H1 (cell line): ENCODE results near the gene SLAMF6. TPM values are rescaled to one million over a fixed set of nuclear protein-coding genes. Genes with fewer than 3 reads are reported as not detected.

Experiments
- CTCF ChIA-PET: fragments of 300-600 bp; sonication (Branson Sonifier 250); formaldehyde crosslinking; loops from one replicate; lab custom pipeline; 2021; ENCODE audit not compliant: partially characterized antibody; lab: Charles Lee
- POLR2A ChIA-PET: fragments of 300-600 bp; sonication (Branson Sonifier 250); formaldehyde crosslinking; loops from one replicate; lab custom pipeline; 2021; ENCODE audit warnings: inconsistent platforms; ENCODE audit not compliant: partially characterized antibody; lab: Charles Lee
- DNase-seq, 2 experiments: peaks; one replicate each; pipeline versions ENCODE4 v3.0.0 to v3.0.0-alpha.2; 2010 to 2022; ENCODE audit warnings: low spot score in 2 of 2, low read depth in 1 of 2, mixed read lengths in 1 of 2
- FAIRE-seq: peaks from 2 replicates; lab custom pipeline; 2011; peaks lifted over from hg19 to GRCh38; lab: Jason Lieb, UNC
- H2AFZ ChIP-seq: 2 replicates; pipeline ENCODE4 v1.8.1; 2012; ENCODE audit warnings: low read length, inconsistent platforms
- H2AK5ac ChIP-seq: 2 replicates; pipeline ENCODE4 v1.6.1; 2013; ENCODE audit warnings: low read depth, low read length
- H2BK120ac ChIP-seq: replicated peaks from 2 replicates; pipeline ENCODE3; 2013; ENCODE audit warnings: low read depth, low read length, inconsistent platforms
- H2BK12ac ChIP-seq: 2 replicates; pipeline ENCODE4 v1.6.1; 2013; ENCODE audit warnings: low read depth, low read length
- H2BK15ac ChIP-seq: 2 replicates; pipeline ENCODE4 v1.6.1; 2013; ENCODE audit warnings: low read length
- H2BK20ac ChIP-seq: 2 replicates; pipeline ENCODE4 v1.6.1; 2013; ENCODE audit warnings: low read length
- H2BK5ac ChIP-seq: 2 replicates; pipeline ENCODE4 v1.6.1; 2013; ENCODE audit warnings: low read depth, low read length
- H3K14ac ChIP-seq: 2 replicates; pipeline ENCODE4 v1.6.1; 2013; ENCODE audit warnings: inconsistent platforms; ENCODE audit not compliant: insufficient read length
- H3K18ac ChIP-seq: 2 replicates; pipeline ENCODE4 v1.6.1; 2013; ENCODE audit warnings: low read length; ENCODE audit errors: extremely low read depth
- H3K23ac ChIP-seq: 2 replicates; pipeline ENCODE4 v1.6.1; 2013; ENCODE audit warnings: inconsistent platforms; ENCODE audit not compliant: insufficient read length
- H3K23me2 ChIP-seq: 2 replicates; pipeline ENCODE4 v1.6.1; 2013; ENCODE audit warnings: low read depth, low read length
- H3K27ac ChIP-seq: 2 replicates; pipeline ENCODE4 v1.6.1; 2011; ENCODE audit warnings: low read depth, low read length, inconsistent platforms
- H3K27me3 ChIP-seq, 4 experiments: replicated peaks in 1 of 4; 1 replicate in 1 of 4; 2 replicates in 3 of 4; pipeline versions ENCODE4 v1.6.1 to v1.8.1; 2011 to 2013; ENCODE audit warnings: low read length in 3 of 4, mild to moderate bottlenecking in 3 of 4, inconsistent platforms in 2 of 4, mixed read lengths in 2 of 4, moderate library complexity in 1 of 4; ENCODE audit not compliant: control insufficient read depth in 3 of 4, insufficient read depth in 3 of 4; ENCODE audit errors: extremely low read depth in 1 of 4
- H3K36me3 ChIP-seq, 4 experiments: 2 replicates each; pipeline versions ENCODE4 v1.6.1 to v1.8.1; 2011 to 2013; ENCODE audit warnings: mild to moderate bottlenecking in 4 of 4, low read length in 3 of 4, moderate library complexity in 2 of 4, control low read depth in 1 of 4, inconsistent platforms in 1 of 4; ENCODE audit not compliant: insufficient read depth in 4 of 4, control insufficient read depth in 2 of 4
- H3K4ac ChIP-seq: replicated peaks from 2 replicates; pipeline ENCODE3; 2013; ENCODE audit warnings: low read length, low read depth, mixed read lengths, inconsistent platforms; ENCODE audit not compliant: insufficient read length
- H3K4me1 ChIP-seq, 4 experiments: replicated peaks in 1 of 4; 1 replicate in 1 of 4; 2 replicates in 3 of 4; pipeline versions ENCODE4 v1.6.1 to v1.8.1; 2011 to 2013; ENCODE audit warnings: low read length in 3 of 4, inconsistent platforms in 2 of 4, mixed read lengths in 1 of 4; ENCODE audit not compliant: insufficient read depth in 4 of 4, control insufficient read depth in 3 of 4
- H3K4me2 ChIP-seq, 2 experiments: 2 replicates each; pipeline versions ENCODE4 v1.6.1 to v1.8.1; 2011 to 2013; ENCODE audit warnings: low read depth in 2 of 2, low read length in 2 of 2, control low read depth in 1 of 2, inconsistent platforms in 1 of 2, mild to moderate bottlenecking in 1 of 2; ENCODE audit not compliant: insufficient read depth in 1 of 2
- H3K4me3 ChIP-seq, 4 experiments: fragments of 200-600, 300-600 bp in 1 of 4; sonication (generic), shearing (Covaris generic), sonication (Bioruptor Twin) in 1 of 4; 2 replicates each; pipeline versions ENCODE4 v1.5.1 to v1.8.1; 2011 to 2016; ENCODE audit warnings: low read length in 4 of 4, low read depth in 3 of 4, control low read depth in 2 of 4, inconsistent platforms in 2 of 4, mild to moderate bottlenecking in 2 of 4, mixed read lengths in 1 of 4, moderate library complexity in 1 of 4; ENCODE audit not compliant: insufficient read depth in 2 of 4; ENCODE audit errors: extremely low read depth in 1 of 4
- H3K56ac ChIP-seq: replicated peaks from 2 replicates; pipeline ENCODE3; 2013; ENCODE audit warnings: low read depth, mild to moderate bottlenecking, mixed read lengths, low read length, inconsistent platforms; ENCODE audit not compliant: insufficient read length
- H3K79me1 ChIP-seq: 2 replicates; pipeline ENCODE4 v1.6.1; 2013; ENCODE audit warnings: low read depth, low read length, control low read depth
- H3K79me2 ChIP-seq, 2 experiments: 2 replicates each; pipeline versions ENCODE4 v1.6.1 to v1.8.1; 2012 to 2013; ENCODE audit warnings: low read length in 2 of 2, mild to moderate bottlenecking in 2 of 2, inconsistent platforms in 1 of 2; ENCODE audit not compliant: insufficient read depth in 2 of 2, control insufficient read depth in 1 of 2
- H3K9ac ChIP-seq, 4 experiments: replicated peaks in 1 of 4; 1 replicate in 1 of 4; 2 replicates in 3 of 4; pipeline versions ENCODE4 v1.6.1 to v1.8.1; 2011 to 2013; ENCODE audit warnings: low read depth in 3 of 4, low read length in 3 of 4, control low read depth in 2 of 4, mild to moderate bottlenecking in 2 of 4, moderate library complexity in 2 of 4, inconsistent platforms in 1 of 4; ENCODE audit errors: extremely low read depth in 1 of 4
- H3K9me3 ChIP-seq, 2 experiments: 2 replicates each; pipeline versions ENCODE4 v1.6.1 to v1.8.1; 2012 to 2013; ENCODE audit warnings: mild to moderate bottlenecking in 2 of 2, moderate library complexity in 2 of 2, control low read depth in 1 of 2, inconsistent platforms in 1 of 2, low read depth in 1 of 2, low read length in 1 of 2, mixed read lengths in 1 of 2; ENCODE audit not compliant: insufficient read depth in 2 of 2
- H4K20me1 ChIP-seq, 2 experiments: replicated peaks in 1 of 2; 2 replicates each; pipeline versions ENCODE3 to v1.8.1; 2011 to 2013; ENCODE audit warnings: inconsistent platforms in 2 of 2, low read length in 2 of 2, mild to moderate bottlenecking in 1 of 2; ENCODE audit not compliant: insufficient read depth in 2 of 2, control insufficient read depth in 1 of 2
- H4K5ac ChIP-seq: 2 replicates; pipeline ENCODE4 v1.6.1; 2013; ENCODE audit warnings: low read length, low read depth, mixed read lengths, inconsistent platforms; ENCODE audit not compliant: insufficient read length
- H4K8ac ChIP-seq: 2 replicates; pipeline ENCODE4 v1.8.0; 2013; ENCODE audit warnings: mild to moderate bottlenecking, moderate library complexity, low read length, inconsistent platforms; ENCODE audit not compliant: insufficient read depth; ENCODE audit errors: extremely low read depth
- H4K91ac ChIP-seq: replicated peaks from 2 replicates; pipeline ENCODE3; 2013; ENCODE audit warnings: low read length, mixed read lengths, inconsistent platforms; ENCODE audit not compliant: insufficient read length
- CEBPB ChIP-seq: IDR thresholded peaks from 2 replicates; pipeline ENCODE4 v1.6.1; 2012; ENCODE audit warnings: low read depth, low read length
- CTBP2 ChIP-seq: IDR thresholded peaks from 2 replicates; pipeline ENCODE4 v1.7.0; 2011; ENCODE audit warnings: borderline replicate concordance, mild to moderate bottlenecking, moderate library complexity, mixed read lengths, low read length; ENCODE audit not compliant: insufficient read depth, insufficient read length
- HDAC2 ChIP-seq, 2 experiments: fragments of 300-600 bp in 1 of 2; sonication (generic) in 1 of 2; IDR thresholded peaks; 2 replicates each; pipeline ENCODE4 v1.6.1; 2011 to 2012; ENCODE audit warnings: low read depth in 2 of 2, low read length in 2 of 2, mild to moderate bottlenecking in 2 of 2, moderate library complexity in 2 of 2, borderline replicate concordance in 1 of 2, inconsistent platforms in 1 of 2
- RFX5 ChIP-seq: IDR thresholded peaks from 2 replicates; pipeline ENCODE4 v1.6.1; 2011; ENCODE audit warnings: low read depth, low read length, improper control_type of control experiment, borderline replicate concordance
- SP1 ChIP-seq: IDR thresholded peaks from 2 replicates; pipeline ENCODE4 v1.6.1; 2011; ENCODE audit warnings: low read depth, low read length
- TAF7 ChIP-seq: optimal IDR thresholded peaks from 2 replicates; pipeline ENCODE3; 2011; ENCODE audit warnings: low read depth, mild to moderate bottlenecking, inconsistent platforms, low read length, moderate library complexity, borderline replicate concordance
- TBP ChIP-seq: IDR thresholded peaks from 2 replicates; pipeline ENCODE4 v1.6.1; 2011; ENCODE audit warnings: low read depth, low read length, improper control_type of control experiment
- TCF12 ChIP-seq: IDR thresholded peaks from 2 replicates; pipeline ENCODE4 v1.6.1; 2011; ENCODE audit warnings: low read depth, mild to moderate bottlenecking, low read length
- WGBS, 2 experiments: shearing (Covaris generic) in 1 of 2; methylation state at CpG; one replicate each; pipeline versions ENCODE4 v1.1.6 to v1.1.7; 2013 to 2015; ENCODE audit warnings: low lambda C conversion rate in 2 of 2, mixed read lengths in 2 of 2, inconsistent platforms in 1 of 2, low coverage in 1 of 2, missing lambda C conversion rate in 1 of 2; ENCODE audit not compliant: insufficient replicate concordance in 2 of 2, insufficient coverage in 1 of 2, insufficient read length in 1 of 2; ENCODE audit errors: extremely low coverage in 1 of 2, missing lambda C conversion rate in 1 of 2; 5-methylcytosine and 5-hydroxymethylcytosine counted together
- polyA plus RNA-seq, 7 experiments: library from polyadenylated mRNA; depleted of rRNA in 3 of 7; stranded (reverse) in 5 of 7; unstranded in 2 of 7; fragments of >200 nt in 5 of 7; fragments of 200-250 nt in 2 of 7; gene quantifications; 1 replicate in 5 of 7; 2 replicates in 1 of 7; 4 replicates in 1 of 7; pipeline versions ENCODE4 v1.2.1 to v1.2.3, GENCODE V29; 2011 to 2013; ENCODE audit warnings: missing spikeins in 2 of 7, mixed read lengths in 2 of 7
- total RNA-seq: library from RNA; stranded (reverse); fragmentation: NEBNext Ultra II Directional; extraction: Animal tissue kit (Norgen Biotek cat#: 25700); gene quantifications from 2 replicates; pipeline ENCODE4 v1.2.1, GENCODE V29; 2021

Gene SLAMF6
- total and polyA plus RNA-seq, 2 of the 8 experiments (the other 6 are each of a cell fraction or from before 2014, with no cell fraction given) = not detected

DNA sequence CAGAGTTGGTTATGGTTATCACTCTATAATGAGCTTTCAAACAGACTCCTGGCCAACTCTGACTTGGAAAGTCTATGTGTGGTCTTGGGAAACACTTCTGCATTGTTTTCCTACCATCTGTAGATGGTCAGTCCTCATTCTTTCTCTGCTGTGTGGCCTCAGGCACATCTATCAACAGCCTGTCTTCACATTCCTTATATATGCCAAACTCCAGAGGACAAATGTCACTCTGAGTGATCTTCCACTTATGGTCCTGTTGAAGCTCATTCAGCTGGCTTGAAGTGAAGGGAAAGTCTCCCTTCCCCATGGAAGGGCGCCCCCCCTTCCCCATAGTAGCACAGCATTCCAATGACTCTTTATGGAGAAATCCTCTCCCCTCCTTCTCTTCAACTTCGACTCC, 64.0 kb downstream of the SLAMF6 start:
- no peak overlapping the region for H4K8ac ChIP-seq
- no peaks in the 10 kb centered on the region for H3K27me3 ChIP-seq
- H4K20me1 ChIP-seq = no peaks in the 10 kb centered on the region
- no peak overlapping the region for H3K56ac ChIP-seq
- no peaks in the 10 kb centered on the region for H3K9me3 ChIP-seq
- TF ChIP-seq CEBPB = no peak
- TF ChIP-seq HDAC2 (IDR thresholded peaks at IDR 0.05; ENCODE audit: borderline replicate concordance in 1 of 2, low read depth in 2 of 2, low read length in 2 of 2) = no peak
- no peak for TF ChIP-seq RFX5
- no peak for TF ChIP-seq TAF7
- no peak for TF ChIP-seq TBP
- TF ChIP-seq CTBP2 = no peak
- no peak for TF ChIP-seq TCF12
- no peak for TF ChIP-seq SP1
- H2BK15ac ChIP-seq = no peak overlapping the region
- no peak overlapping the region for H3K4ac ChIP-seq
- no peaks in the 10 kb centered on the region for H3K79me1 ChIP-seq
- peaks cover 0 to 7% (median 3%) of the 10 kb centered on the region in 4 experiments; a peak in 3 of 7 replicates for H3K4me1 ChIP-seq
- no peak overlapping the region for H3K18ac ChIP-seq
- FAIRE-seq (no peak), DNase-seq (no peak)
- no peak overlapping the region for H2BK20ac ChIP-seq
- no peak overlapping the region for H2BK12ac ChIP-seq
- no peaks in the 10 kb centered on the region for H3K23me2 ChIP-seq
- H3K36me3 ChIP-seq = no peaks in the 10 kb centered on the region
- H3K14ac ChIP-seq = no peak overlapping the region
- H3K9ac ChIP-seq = no peak overlapping the region
- no peaks in the 10 kb centered on the region for H3K79me2 ChIP-seq
- H2BK5ac ChIP-seq = no peak overlapping the region
- H4K5ac ChIP-seq = no peak overlapping the region
- H3K4me3 ChIP-seq = no peak overlapping the region
- H2BK120ac ChIP-seq = no peak overlapping the region
- no peak overlapping the region for H3K23ac ChIP-seq
- ChIA-PET POLR2A (no interaction called here), CTCF (interaction anchor here (1.0 to 1.3 kb wide), 3 partner anchors 15 to 167 kb away, joined by 3 to 5 read pairs (median 4); no protein-coding TSS in a partner anchor)
- H4K91ac ChIP-seq = no peak overlapping the region
- no peak overlapping the region for H3K4me2 ChIP-seq
- WGBS, 2 experiments = 71% methylated on average over 2 of the region's 2 CpGs; no CpG with 5 or more reads in 1 of the 2 experiments
- H2AFZ ChIP-seq = no peak overlapping the region
- H3K27ac ChIP-seq = no peak overlapping the region
- no peak overlapping the region for H2AK5ac ChIP-seq
